ENCODE results near the gene CENPU. TPM values are rescaled to one million over a fixed set of nuclear protein-coding genes. Genes with fewer than 3 reads are reported as not detected.

The CENPU gene
- total and polyA plus RNA-seq, 2 of the 8 experiments (the other 6 are each of a cell fraction or from before 2014, with no cell fraction given), result 32.1 to 122 TPM

DNA sequence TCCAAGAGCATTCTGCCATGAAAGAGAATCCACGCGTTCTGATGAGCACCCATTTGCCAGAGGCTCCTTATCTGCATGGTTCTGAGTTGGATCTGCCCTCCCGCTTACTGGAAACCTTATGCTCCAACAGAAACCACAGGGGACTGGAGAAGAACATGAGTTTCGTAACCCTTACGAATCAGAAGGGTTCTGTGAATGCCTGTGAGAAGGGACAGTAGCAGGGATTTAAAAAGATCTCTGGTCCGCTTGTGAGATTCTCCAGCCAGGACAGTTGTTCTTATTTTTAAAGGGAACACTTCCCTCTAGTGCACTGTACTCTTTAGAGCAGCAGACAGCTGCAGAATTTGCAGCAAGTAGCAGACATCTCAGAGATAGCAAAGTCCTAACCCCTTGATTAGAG lies 22.5 kb upstream of the CENPU start (continued):
- no peak for TF ChIP-seq RNF2 (IDR thresholded peaks at IDR 0.05; ENCODE audit: borderline replicate concordance, low read depth, low read length, missing control alignments, poor library complexity, severe bottlenecking)
- TF ChIP-seq PHF8 (conservative IDR thresholded peaks at IDR 0.05; ENCODE audit: low read depth, low read length), result no peak
- TF ChIP-seq, protein P1, sequence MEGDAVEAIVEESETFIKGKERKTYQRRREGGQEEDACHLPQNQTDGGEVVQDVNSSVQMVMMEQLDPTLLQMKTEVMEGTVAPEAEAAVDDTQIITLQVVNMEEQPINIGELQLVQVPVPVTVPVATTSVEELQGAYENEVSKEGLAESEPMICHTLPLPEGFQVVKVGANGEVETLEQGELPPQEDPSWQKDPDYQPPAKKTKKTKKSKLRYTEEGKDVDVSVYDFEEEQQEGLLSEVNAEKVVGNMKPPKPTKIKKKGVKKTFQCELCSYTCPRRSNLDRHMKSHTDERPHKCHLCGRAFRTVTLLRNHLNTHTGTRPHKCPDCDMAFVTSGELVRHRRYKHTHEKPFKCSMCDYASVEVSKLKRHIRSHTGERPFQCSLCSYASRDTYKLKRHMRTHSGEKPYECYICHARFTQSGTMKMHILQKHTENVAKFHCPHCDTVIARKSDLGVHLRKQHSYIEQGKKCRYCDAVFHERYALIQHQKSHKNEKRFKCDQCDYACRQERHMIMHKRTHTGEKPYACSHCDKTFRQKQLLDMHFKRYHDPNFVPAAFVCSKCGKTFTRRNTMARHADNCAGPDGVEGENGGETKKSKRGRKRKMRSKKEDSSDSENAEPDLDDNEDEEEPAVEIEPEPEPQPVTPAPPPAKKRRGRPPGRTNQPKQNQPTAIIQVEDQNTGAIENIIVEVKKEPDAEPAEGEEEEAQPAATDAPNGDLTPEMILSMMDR (IDR thresholded peaks at IDR 0.05; ENCODE audit: control extremely low read depth in 1 of 3, insufficient read depth in 1 of 3, low read depth in 1 of 3, low read length in 3 of 3), result no peak
- no peak for TF ChIP-seq YY1 (IDR thresholded peaks at IDR 0.05; ENCODE audit: low read depth, low read length)

Measured in H1 (cell line).